ENCODE data around the gene BCAS3. TPM values are rescaled to one million over a fixed set of nuclear protein-coding genes. Genes with fewer than 3 reads are reported as not detected.

BCAS3 gene
- polyA plus RNA-seq, 1 donor from 2014 or later = 21.6 TPM

GRCh38 chr17:61245706-61246135 lies 568.1 kb downstream of the BCAS3 start:
- TF ChIP-seq EP300 (conservative IDR thresholded peaks at IDR 0.05; ENCODE audit: poor library complexity, severe bottlenecking) (no peak), EZH2 (IDR thresholded peaks at IDR 0.05; ENCODE audit: borderline replicate concordance, insufficient read depth, low read length, poor library complexity, severe bottlenecking) (no peak), SMC3 (conservative IDR thresholded peaks at IDR 0.05; ENCODE audit: poor library complexity) (no peak), CTCF (IDR thresholded peaks at IDR 0.05; ENCODE audit: poor library complexity, severe bottlenecking) (no peak), RAD21 (conservative IDR thresholded peaks at IDR 0.05) (no peak), REST (IDR thresholded peaks at IDR 0.05; ENCODE audit: borderline replicate concordance) (no peak), MXI1 (conservative IDR thresholded peaks at IDR 0.05; ENCODE audit: poor library complexity, severe bottlenecking) (no peak), POLR2AphosphoS5 (IDR thresholded peaks at IDR 0.05) (no peak), TAF1 (IDR thresholded peaks at IDR 0.05; ENCODE audit: low read depth) (no peak)
- no peak overlapping the region for H3K27ac ChIP-seq (ENCODE audit: low read length)

GRCh38 chr17:61247439-61247838 lies 569.8 kb downstream of the BCAS3 start:
- H3K4me2 ChIP-seq (ENCODE audit: low read length) = no peak overlapping the region
- H3K36me3 ChIP-seq (ENCODE audit: insufficient read depth, low read length) = no peaks in the 10 kb centered on the region
- H3K27me3 ChIP-seq (ENCODE audit: insufficient read depth, low read depth, low read length) = no peaks in the 10 kb centered on the region
- TF ChIP-seq SMC3 (conservative IDR thresholded peaks at IDR 0.05; ENCODE audit: poor library complexity) (no peak), REST (IDR thresholded peaks at IDR 0.05; ENCODE audit: borderline replicate concordance) (no peak), CTCF (IDR thresholded peaks at IDR 0.05; ENCODE audit: poor library complexity, severe bottlenecking) (no peak), EZH2 (IDR thresholded peaks at IDR 0.05; ENCODE audit: borderline replicate concordance, insufficient read depth, low read length, poor library complexity, severe bottlenecking) (no peak), POLR2AphosphoS5 (IDR thresholded peaks at IDR 0.05) (no peak), EP300 (conservative IDR thresholded peaks at IDR 0.05; ENCODE audit: poor library complexity, severe bottlenecking) (no peak), MXI1 (conservative IDR thresholded peaks at IDR 0.05; ENCODE audit: poor library complexity, severe bottlenecking) (no peak), RAD21 (conservative IDR thresholded peaks at IDR 0.05) (no peak), TAF1 (IDR thresholded peaks at IDR 0.05; ENCODE audit: low read depth) (no peak)
- H3K27ac ChIP-seq (ENCODE audit: low read length) = no peak overlapping the region
- H2AFZ ChIP-seq (ENCODE audit: low read depth, low read length) = no peak overlapping the region
- no peaks in the 10 kb centered on the region for H3K9me2 ChIP-seq (ENCODE audit: insufficient read depth, low read length)
- no peaks in the 10 kb centered on the region for H3K79me2 ChIP-seq (replicated peaks; ENCODE audit: insufficient read depth, low read length)
- no peak overlapping the region for H3K4me3 ChIP-seq (ENCODE audit: low read length)
- no peaks in the 10 kb centered on the region for H3F3A ChIP-seq (ENCODE audit: insufficient read depth, low read length, poor library complexity, severe bottlenecking)
- H3K9ac ChIP-seq (ENCODE audit: low read length) = no peak overlapping the region
- H4K20me1 ChIP-seq (ENCODE audit: insufficient read depth) = no peaks in the 10 kb centered on the region
- H3K9me3 ChIP-seq (ENCODE audit: low read length) = no peaks in the 10 kb centered on the region

More at GRCh38 chr17:61245706-61246135, 568.1 kb downstream of the BCAS3 start:
- Histone ChIP-seq H4K20me1 (ENCODE audit: insufficient read depth) (no peaks in the 10 kb centered on the region), H3K4me2 (ENCODE audit: low read length) (no peak overlapping the region), H3K9me3 (ENCODE audit: low read length) (no peaks in the 10 kb centered on the region), H3K9me2 (ENCODE audit: insufficient read depth, low read length) (no peaks in the 10 kb centered on the region), H3K9ac (ENCODE audit: low read length) (no peak overlapping the region), H3K27me3 (ENCODE audit: insufficient read depth, low read depth, low read length) (no peaks in the 10 kb centered on the region), H3K79me2 (replicated peaks; ENCODE audit: insufficient read depth, low read length) (no peaks in the 10 kb centered on the region), H3K36me3 (ENCODE audit: insufficient read depth, low read length) (no peaks in the 10 kb centered on the region), H3K4me3 (ENCODE audit: low read length) (no peak overlapping the region), H3F3A (ENCODE audit: insufficient read depth, low read length, poor library complexity, severe bottlenecking) (no peaks in the 10 kb centered on the region), H2AFZ (ENCODE audit: low read depth, low read length) (no peak overlapping the region)
